ENCODE data around the gene PRKCB. TPM values are rescaled to one million over a fixed set of nuclear protein-coding genes. Genes with fewer than 3 reads are reported as not detected.
"Not testable (repeated sequence)": the region's sequence is repeated elsewhere in the genome, so short reads cannot be mapped to it uniquely, and the experiment has no call there.

The PRKCB gene
- total RNA-seq, 2 donors from 2014 or later, result 17.5 to 26.9 TPM

DNA sequence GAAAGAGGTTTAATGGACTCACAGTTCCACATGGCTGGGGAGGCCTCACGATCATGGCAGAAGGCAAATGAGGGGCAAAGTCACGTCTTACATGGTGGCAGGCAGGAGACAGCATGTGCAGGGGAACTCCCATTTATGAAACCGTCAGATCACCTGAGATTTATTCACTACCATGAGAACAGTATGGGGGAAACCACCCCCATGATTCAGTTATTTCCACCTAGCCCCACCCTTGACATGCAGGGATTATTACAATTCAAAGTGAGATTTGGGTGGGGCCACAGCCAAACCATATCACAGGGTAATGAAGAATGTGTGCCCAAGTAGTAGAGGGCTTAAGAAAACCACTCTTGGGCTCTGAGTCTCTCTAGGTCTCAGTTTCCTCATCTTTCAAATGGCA is 85.1 kb downstream of the PRKCB start:
- intact Hi-C loops (cut with DNase I), result no loop called here
- DNase-seq (ENCODE audit: low spot score), result no peak

DNA sequence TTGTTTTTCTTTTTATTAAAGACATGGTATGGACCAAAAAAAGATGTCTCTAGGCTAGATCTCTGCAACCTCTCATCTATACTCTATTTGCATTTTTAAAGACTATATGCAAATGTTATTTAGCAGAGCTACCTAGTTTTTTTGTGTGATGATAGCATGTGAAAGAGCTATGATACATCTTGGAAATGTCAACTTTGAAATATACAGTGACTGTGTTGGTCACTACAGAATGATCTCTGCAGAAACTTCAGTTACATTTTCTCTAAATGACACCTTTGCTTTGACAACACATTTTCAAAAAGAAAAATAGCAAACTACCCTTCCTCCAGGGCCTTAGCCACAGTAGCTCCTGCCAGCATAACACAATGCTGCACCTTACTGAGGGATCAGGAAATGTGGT is 86.6 kb downstream of the PRKCB start:
- intact Hi-C loops (cut with DNase I), result no loop called here
- DNase-seq (ENCODE audit: low spot score), result no peak

- intact Hi-C loops (cut with DNase I), result no loop called here
Observed at GRCh38 chr16:23924128-23924527, 88.3 kb downstream of the PRKCB start.

DNA sequence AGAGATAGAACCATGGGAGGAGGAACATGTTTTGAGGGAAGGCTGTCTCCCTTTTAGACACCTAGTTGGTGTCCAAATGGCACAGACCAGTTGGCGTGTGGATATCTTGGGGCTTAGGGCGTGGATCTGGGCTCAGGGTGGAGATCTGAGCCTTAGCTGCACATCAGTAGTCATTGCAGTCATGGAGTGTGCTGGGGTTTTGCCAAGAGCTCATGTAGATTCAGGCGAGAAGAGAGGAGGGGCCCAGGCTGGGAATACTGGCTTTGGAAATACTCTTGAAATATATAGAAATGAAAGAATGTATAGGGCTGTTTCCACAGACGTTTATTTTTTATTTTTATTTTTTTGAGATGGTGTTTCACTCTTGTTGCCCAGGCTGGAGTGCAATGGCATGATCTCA is 92.0 kb downstream of the PRKCB start:
- intact Hi-C loops (cut with DNase I), result no loop called here
- DNase-seq (ENCODE audit: low spot score), result no peak

More at GRCh38 chr16:23924128-23924527, 88.3 kb downstream of the PRKCB start:
- DNase-seq (ENCODE audit: low spot score), result no peak

DNA sequence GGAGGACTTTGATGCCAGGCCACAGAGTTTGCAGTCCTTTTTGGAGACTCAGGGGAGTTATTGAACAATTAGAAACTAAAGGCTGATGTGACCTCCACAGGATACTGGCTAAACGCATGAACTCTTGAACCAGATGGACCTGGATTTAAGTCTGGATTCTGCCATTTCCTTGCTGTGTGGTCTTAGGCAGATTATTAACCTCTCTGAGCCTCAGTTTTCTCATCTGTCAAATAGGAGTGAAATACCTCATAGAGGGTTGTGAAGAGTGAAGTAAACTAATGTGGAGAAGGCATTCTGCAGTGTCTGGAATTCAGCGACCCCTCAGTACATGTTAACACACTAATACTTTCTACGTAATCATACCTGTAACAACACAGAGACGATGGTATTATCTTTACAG is 93.5 kb downstream of the PRKCB start:
- intact Hi-C loops (cut with DNase I), result no loop called here
- no peak for DNase-seq (ENCODE audit: low spot score)

GRCh38 chr16:23929856-23930255 is 94.1 kb downstream of the PRKCB start:
- intact Hi-C loops (cut with DNase I), result no loop called here
- DNase-seq (ENCODE audit: low spot score), result no peak

DNA sequence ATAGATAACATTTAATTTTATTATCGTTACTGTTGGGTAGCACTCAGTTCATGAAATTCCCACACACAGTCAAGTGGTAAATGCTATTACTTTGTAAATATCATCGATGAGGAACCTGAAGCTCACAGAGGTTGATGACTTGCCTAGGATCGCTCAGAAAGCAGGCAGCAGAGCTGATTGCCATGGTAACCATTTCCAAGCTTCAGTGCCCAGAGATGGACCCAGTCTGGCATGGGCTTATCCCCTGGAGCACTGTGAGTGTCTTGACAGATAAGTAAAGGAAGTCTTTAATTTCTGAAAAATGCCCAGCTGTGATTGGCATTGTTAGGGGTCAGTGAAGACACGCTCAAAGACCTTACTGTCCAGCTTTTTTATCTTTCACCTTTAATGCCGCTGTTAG is 95.0 kb downstream of the PRKCB start:
- DNase-seq (ENCODE audit: low spot score), result no peak
- intact Hi-C loops (cut with DNase I), result no loop called here

DNA sequence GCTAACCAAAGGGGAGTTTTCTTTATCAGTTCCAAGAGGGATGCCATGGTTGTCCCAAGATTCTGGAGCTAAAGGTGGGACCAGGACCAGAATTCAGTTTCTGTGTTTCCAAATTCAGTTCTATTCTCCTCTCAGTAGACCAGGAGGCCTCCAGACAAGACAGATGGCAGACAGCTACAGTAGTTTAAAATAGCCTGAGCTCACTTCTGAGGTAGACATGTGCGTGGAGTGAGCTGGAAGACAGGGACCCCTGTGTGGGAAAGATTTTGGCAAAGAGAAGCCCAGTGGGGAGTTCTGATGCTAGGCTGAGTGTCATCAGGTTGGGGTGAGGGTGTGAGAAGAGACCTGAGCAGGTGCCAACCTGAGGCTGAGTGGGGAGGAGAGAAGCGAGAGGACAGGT is 95.4 kb downstream of the PRKCB start:
- DNase-seq (ENCODE audit: low spot score), result no peak
- intact Hi-C loops (cut with DNase I), result no loop called here

GRCh38 chr16:23933650-23934049 is 97.9 kb downstream of the PRKCB start:
- intact Hi-C loops (cut with DNase I), result not testable (repeated sequence)

GRCh38 chr16:23934610-23935236 is 98.9 kb downstream of the PRKCB start:
- DNase-seq (ENCODE audit: low spot score), result no peak
- intact Hi-C loops (cut with DNase I), result no loop called here

More at GRCh38 chr16:23933650-23934049, 97.9 kb downstream of the PRKCB start:
- not testable (repeated sequence) for DNase-seq (ENCODE audit: low spot score)

GRCh38 chr16:23940111-23940510 is 104.3 kb downstream of the PRKCB start:
- intact Hi-C loops (cut with DNase I), result no loop called here
- no peak for DNase-seq (ENCODE audit: low spot score)

- intact Hi-C loops (cut with DNase I), result no loop called here
- DNase-seq (ENCODE audit: low spot score), result no peak
Observed at GRCh38 chr16:23941025-23941424, 105.2 kb downstream of the PRKCB start.

- intact Hi-C loops (cut with DNase I), result no loop called here
- DNase-seq (ENCODE audit: low spot score), result no peak
Observed at GRCh38 chr16:23941963-23942564, 106.3 kb downstream of the PRKCB start.

DNA sequence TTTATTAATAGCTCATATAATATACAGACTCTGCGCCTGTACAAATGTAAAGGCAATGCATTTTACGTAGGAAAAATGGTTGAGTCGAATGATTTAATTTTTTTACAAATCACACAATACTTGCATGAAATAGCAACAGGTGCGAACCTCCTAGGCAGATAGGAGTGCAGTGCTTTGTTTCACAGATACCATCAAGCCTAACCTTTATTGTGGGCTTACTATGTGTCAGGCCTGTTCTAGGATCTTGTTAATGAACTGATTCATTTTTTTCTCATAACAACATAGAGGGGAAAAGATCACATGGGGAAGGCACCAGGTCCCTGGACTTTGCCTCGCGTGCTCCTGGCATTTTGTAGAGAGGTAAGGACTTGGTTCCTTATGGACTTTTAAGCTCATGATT is 107.8 kb downstream of the PRKCB start:
- intact Hi-C loops (cut with DNase I), result no loop called here
- DNase-seq (ENCODE audit: low spot score), result no peak

- intact Hi-C loops (cut with DNase I), result no loop called here
- no peak for DNase-seq (ENCODE audit: low spot score)
Observed at GRCh38 chr16:23944381-23944780, 108.6 kb downstream of the PRKCB start.

GRCh38 chr16:23945243-23945642 is 109.5 kb downstream of the PRKCB start:
- intact Hi-C loops (cut with DNase I), result no loop called here
- DNase-seq (ENCODE audit: low spot score), result no peak

GRCh38 chr16:23947838-23948237 is 112.1 kb downstream of the PRKCB start:
- intact Hi-C loops (cut with DNase I), result no loop called here
- DNase-seq (ENCODE audit: low spot score), result no peak

- intact Hi-C loops (cut with DNase I), result no loop called here
- DNase-seq (ENCODE audit: low spot score), result no peak
Observed at GRCh38 chr16:23948949-23949411, 113.2 kb downstream of the PRKCB start.

GRCh38 chr16:23949630-23950290 is 114.0 kb downstream of the PRKCB start:
- intact Hi-C loops (cut with DNase I), result no loop called here
- DNase-seq (ENCODE audit: low spot score), result peak; percentile 81

DNA sequence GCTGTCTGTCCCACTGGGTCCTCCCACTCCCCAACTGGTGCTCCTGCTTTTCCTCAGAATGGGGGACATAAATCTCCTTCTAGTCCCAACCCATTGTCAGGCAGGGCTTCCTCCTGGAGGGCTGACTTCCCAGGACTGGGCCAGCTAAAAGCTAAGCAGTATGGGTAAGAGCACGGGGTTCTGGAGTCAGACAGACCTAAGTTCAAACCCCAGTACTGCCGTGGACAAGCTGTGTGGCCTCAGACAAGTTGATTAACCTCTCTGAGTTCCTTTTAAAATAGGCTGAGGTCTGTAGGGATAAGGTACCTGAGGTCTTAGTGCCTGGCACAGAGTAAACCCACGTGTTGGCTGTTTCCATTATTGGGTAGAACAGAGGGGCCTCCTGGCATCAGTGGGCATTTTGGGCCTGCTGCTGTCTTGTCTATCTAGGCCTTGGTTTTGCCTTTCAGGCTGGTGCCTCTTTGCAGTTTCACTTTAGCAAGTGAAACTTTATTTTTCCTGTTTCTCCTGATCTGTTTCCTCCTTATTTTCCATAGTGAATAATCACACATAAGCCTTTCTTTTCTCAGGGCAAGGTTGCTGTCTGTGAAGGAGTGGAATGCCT is 114.6 kb downstream of the PRKCB start:
- intact Hi-C loops (cut with DNase I), result no loop called here
- no peak for DNase-seq (ENCODE audit: low spot score)
